Neuronal stem cell (in vitro differentiated cells): ENCODE results near the gene IFNL3.

Experiments used
- DNase-seq: peaks from one replicate; pipeline ENCODE4 v3.0.0-alpha.2; 2013; ENCODE audit warnings: low spot score
- H2AFZ ChIP-seq: one replicate; pipeline ENCODE4 v1.6.1; 2013; ENCODE audit warnings: mild to moderate bottlenecking, low read length, inconsistent platforms
- H2AK5ac ChIP-seq: 2 replicates; pipeline ENCODE4 v1.6.1; 2013; ENCODE audit warnings: low read depth, mild to moderate bottlenecking, inconsistent platforms, low read length, moderate library complexity, mixed read lengths
- H2BK120ac ChIP-seq: 2 replicates; pipeline ENCODE4 v1.6.1; 2013; ENCODE audit warnings: low read depth, mild to moderate bottlenecking, inconsistent platforms, low read length, moderate library complexity, mixed read lengths
- H2BK12ac ChIP-seq: one replicate; pipeline ENCODE4 v1.6.1; 2013; ENCODE audit warnings: low read length, inconsistent platforms
- H2BK15ac ChIP-seq: 2 replicates; pipeline ENCODE4 v1.6.1; 2013; ENCODE audit warnings: mild to moderate bottlenecking, low read length, inconsistent platforms, mixed read lengths
- H2BK5ac ChIP-seq: one replicate; pipeline ENCODE4 v1.6.1; 2013; ENCODE audit warnings: inconsistent platforms, mild to moderate bottlenecking, low read length, moderate library complexity
- H3K14ac ChIP-seq: one replicate; pipeline ENCODE4 v1.6.1; 2013; ENCODE audit warnings: low read length, inconsistent platforms
- H3K18ac ChIP-seq: 2 replicates; pipeline ENCODE4 v1.6.1; 2013; ENCODE audit warnings: low read length, inconsistent platforms
- H3K23ac ChIP-seq: 2 replicates; pipeline ENCODE4 v1.6.1; 2013; ENCODE audit warnings: low read depth, mild to moderate bottlenecking, mixed read lengths, low read length, inconsistent platforms; ENCODE audit not compliant: poor library complexity
- H3K27ac ChIP-seq: replicated peaks from 3 replicates; pipeline ENCODE4 v1.5.1; 2013; ENCODE audit warnings: low read length, inconsistent platforms
- H3K27me3 ChIP-seq, 3 experiments: 2 replicates each; pipeline ENCODE4 v1.6.1; 2013; ENCODE audit warnings: low read length in 3 of 3, mild to moderate bottlenecking in 2 of 3, inconsistent platforms in 1 of 3, low read depth in 1 of 3, mixed read lengths in 1 of 3, moderate library complexity in 1 of 3; ENCODE audit not compliant: control insufficient read depth in 3 of 3, insufficient read depth in 3 of 3
- H3K36me3 ChIP-seq, 2 donors: replicated peaks in 1 of 2; 2 replicates each; pipeline ENCODE4 v1.6.1; 2013; ENCODE audit warnings: low read length in 2 of 2; ENCODE audit not compliant: control insufficient read depth in 2 of 2, insufficient read depth in 2 of 2
- H3K4ac ChIP-seq: 2 replicates; pipeline ENCODE4 v1.6.1; 2013; ENCODE audit warnings: inconsistent platforms, mild to moderate bottlenecking, low read length, moderate library complexity
- H3K4me1 ChIP-seq, 2 donors: 1 replicate in 1 of 2; 2 replicates in 1 of 2; pipeline ENCODE4 v1.6.1; 2013; ENCODE audit warnings: low read length in 2 of 2, low read depth in 1 of 2; ENCODE audit not compliant: control insufficient read depth in 2 of 2, insufficient read depth in 1 of 2
- H3K4me2 ChIP-seq: one replicate; pipeline ENCODE4 v1.6.1; 2013; ENCODE audit warnings: mild to moderate bottlenecking, low read length, inconsistent platforms; ENCODE audit not compliant: insufficient read depth, poor library complexity, severe bottlenecking
- H3K4me3 ChIP-seq, 2 donors: 2 replicates each; pipeline ENCODE4 v1.5.1; 2013; ENCODE audit warnings: low read length in 2 of 2, mild to moderate bottlenecking in 2 of 2, inconsistent platforms in 1 of 2, moderate library complexity in 1 of 2
- H3K79me1 ChIP-seq: one replicate; pipeline ENCODE4 v1.6.1; 2013; ENCODE audit warnings: low read depth, mild to moderate bottlenecking, inconsistent platforms, low read length, moderate library complexity
- H3K9ac ChIP-seq: one replicate; pipeline ENCODE4 v1.6.1; 2013; ENCODE audit warnings: mild to moderate bottlenecking, low read depth, low read length, inconsistent platforms; ENCODE audit not compliant: poor library complexity
- H3K9me3 ChIP-seq, 2 donors: replicated peaks in 1 of 2; 2 replicates each; pipeline versions ENCODE3 to v1.6.1; 2013; ENCODE audit warnings: low read length in 2 of 2, mild to moderate bottlenecking in 2 of 2, inconsistent platforms in 1 of 2, low read depth in 1 of 2, mixed read lengths in 1 of 2, moderate library complexity in 1 of 2; ENCODE audit not compliant: control insufficient read depth in 2 of 2, insufficient read depth in 1 of 2
- H4K8ac ChIP-seq: one replicate; pipeline ENCODE4 v1.6.1; 2013; ENCODE audit warnings: low read depth, mild to moderate bottlenecking, inconsistent platforms, low read length, moderate library complexity
- H4K91ac ChIP-seq: one replicate; pipeline ENCODE4 v1.6.1; 2013; ENCODE audit warnings: low read length, low read depth, mild to moderate bottlenecking, inconsistent platforms; ENCODE audit not compliant: poor library complexity
- WGBS, 2 donors: extraction: QIAGEN DNeasy Blood & Tissue Kit; methylation state at CpG; one replicate each; pipeline ENCODE4 v1.1.7; 2013; ENCODE audit warnings: missing lambda C conversion rate in 2 of 2, mixed read lengths in 1 of 2; ENCODE audit not compliant: insufficient read length in 2 of 2, insufficient replicate concordance in 1 of 2; ENCODE audit errors: extremely low coverage in 2 of 2; 5-methylcytosine and 5-hydroxymethylcytosine counted together

IFNL3 gene

GRCh38 chr19:39237200-39238184 lies 7.3 kb downstream of the IFNL3 start:
- Histone ChIP-seq H3K4me2 (no peak overlapping the region), H3K14ac (no peak overlapping the region), H2BK120ac (no peak overlapping the region), H4K91ac (no peak overlapping the region), H2BK15ac (no peak overlapping the region), H3K4ac (no peak overlapping the region), H3K9ac (no peak overlapping the region), H3K4me3 (no peak overlapping the region), H2BK5ac (no peak overlapping the region), H3K9me3 (no peaks in the 10 kb centered on the region), H3K27me3 (peaks cover 0 to 15% (median 0%) of the 10 kb centered on the region in 3 experiments), H2AFZ (peak overlapping the region; percentile 66), H3K79me1 (peaks cover 1% of the 10 kb centered on the region), H4K8ac (no peak overlapping the region), H2BK12ac (no peak overlapping the region), H3K4me1 (no peaks in the 10 kb centered on the region), H3K23ac (no peak overlapping the region), H3K18ac (peak overlapping the region; percentile 48), H2AK5ac (no peak overlapping the region), H3K27ac (no peak overlapping the region), H3K36me3 (no peaks in the 10 kb centered on the region)
- DNase-seq, result no peak
- no CpG with 5 or more reads among the region's 22 CpGs for WGBS, 2 donors

GRCh38 chr19:39236527-39236926 lies 8.3 kb downstream of the IFNL3 start:
- H3K4ac ChIP-seq, result no peak overlapping the region
- peak overlapping the region; percentile 48 for H3K18ac ChIP-seq
- no peak overlapping the region for H2BK15ac ChIP-seq
- DNase-seq, result no peak
- H2BK12ac ChIP-seq, result no peak overlapping the region
- H3K9ac ChIP-seq, result peak overlapping the region; percentile 21
- H3K27ac ChIP-seq, result no peak overlapping the region
- H3K23ac ChIP-seq, result no peak overlapping the region
- no peak overlapping the region for H2BK120ac ChIP-seq
- peaks cover 1% of the 10 kb centered on the region for H3K79me1 ChIP-seq
- H3K4me3 ChIP-seq, result no peak overlapping the region
- no peaks in the 10 kb centered on the region for H3K36me3 ChIP-seq
- H3K4me1 ChIP-seq, result no peaks in the 10 kb centered on the region
- no peak overlapping the region for H2AK5ac ChIP-seq
- no peak overlapping the region for H2BK5ac ChIP-seq
- H2AFZ ChIP-seq, result no peak overlapping the region
- H3K4me2 ChIP-seq, result no peak overlapping the region
- peaks cover 0 to 15% (median 0%) of the 10 kb centered on the region in 3 experiments for H3K27me3 ChIP-seq
- no peak overlapping the region for H3K14ac ChIP-seq
- no CpG with 5 or more reads among the region's 12 CpGs for WGBS, 2 donors
- no peaks in the 10 kb centered on the region for H3K9me3 ChIP-seq
- H4K8ac ChIP-seq, result no peak overlapping the region
- H4K91ac ChIP-seq, result no peak overlapping the region

- H4K91ac ChIP-seq, result no peak overlapping the region
- no peak overlapping the region for H3K18ac ChIP-seq
- H3K4ac ChIP-seq, result no peak overlapping the region
- no peak overlapping the region for H4K8ac ChIP-seq
- no peak overlapping the region for H2BK12ac ChIP-seq
- no peak overlapping the region for H3K27ac ChIP-seq
- H2AK5ac ChIP-seq, result no peak overlapping the region
- H3K4me2 ChIP-seq, result no peak overlapping the region
- no CpG with 5 or more reads among the region's 5 CpGs for WGBS, 2 donors
- no peak overlapping the region for H2BK120ac ChIP-seq
- peaks cover 1% of the 10 kb centered on the region for H3K79me1 ChIP-seq
- no peaks in the 10 kb centered on the region for H3K9me3 ChIP-seq
- no peaks in the 10 kb centered on the region for H3K36me3 ChIP-seq
- no peak overlapping the region for H2BK5ac ChIP-seq
- peaks cover 0 to 7% (median 0%) of the 10 kb centered on the region in 3 experiments for H3K27me3 ChIP-seq
- H3K23ac ChIP-seq, result no peak overlapping the region
- no peak overlapping the region for H3K4me3 ChIP-seq
- H3K9ac ChIP-seq, result no peak overlapping the region
- no peak overlapping the region for H2BK15ac ChIP-seq
- H3K14ac ChIP-seq, result no peak overlapping the region
- no peak for DNase-seq
- H3K4me1 ChIP-seq, result no peaks in the 10 kb centered on the region
- H2AFZ ChIP-seq, result no peak overlapping the region
Observed at GRCh38 chr19:39232708-39233107, 12.1 kb downstream of the IFNL3 start.

GRCh38 chr19:39230096-39230764 lies 14.6 kb downstream of the IFNL3 start:
- Histone ChIP-seq H3K23ac (no peak overlapping the region), H3K9me3 (no peaks in the 10 kb centered on the region), H2BK5ac (no peak overlapping the region), H3K27me3 (peaks cover 0 to 7% (median 0%) of the 10 kb centered on the region in 3 experiments), H2BK15ac (no peak overlapping the region), H2BK120ac (no peak overlapping the region), H3K4ac (no peak overlapping the region), H3K27ac (no peak overlapping the region), H2BK12ac (no peak overlapping the region), H4K91ac (no peak overlapping the region), H3K18ac (no peak overlapping the region), H3K4me1 (no peaks in the 10 kb centered on the region), H3K9ac (no peak overlapping the region), H3K14ac (no peak overlapping the region), H4K8ac (no peak overlapping the region), H3K79me1 (no peaks in the 10 kb centered on the region), H3K4me2 (no peak overlapping the region), H2AFZ (no peak overlapping the region), H3K4me3 (no peak overlapping the region), H2AK5ac (no peak overlapping the region), H3K36me3 (no peaks in the 10 kb centered on the region)
- no CpG with 5 or more reads among the region's 2 CpGs for WGBS, 2 donors
- no peak for DNase-seq
